GM21619 (cell line): ENCODE data around the gene RFC4.

ENCODE experiments used
- ATAC-seq: cut with Tn5 transposase; IDR thresholded peaks from one replicate; pipeline ENCODE4 v1.9.1; 2021; ENCODE audit not compliant: unreplicated experiment

The RFC4 gene

GRCh38 chr3:186754871-186755270, 51.4 kb downstream of the RFC4 start:
- no peak for ATAC-seq

GRCh38 chr3:186754006-186754405, 52.3 kb downstream of the RFC4 start:
- ATAC-seq = no peak

DNA sequence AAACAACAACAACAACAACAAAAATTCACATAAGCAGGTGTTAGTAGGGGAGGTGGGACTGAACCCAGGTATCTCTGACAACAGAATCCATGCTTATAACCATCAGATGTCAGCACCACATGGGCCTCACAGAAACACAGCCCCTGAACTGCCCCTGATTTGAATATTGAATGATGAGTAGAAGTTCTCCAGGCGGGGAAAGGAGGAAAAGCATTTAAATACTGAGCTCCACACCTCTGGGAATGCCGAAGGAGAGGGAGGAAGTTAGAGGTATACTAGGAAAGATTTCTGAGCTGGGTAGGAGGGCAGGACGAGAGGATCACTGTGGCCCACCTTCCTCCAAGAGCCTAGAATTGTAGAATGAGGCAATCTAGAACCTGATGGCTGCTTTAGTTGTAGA, 54.8 kb downstream of the RFC4 start:
- no peak for ATAC-seq

DNA sequence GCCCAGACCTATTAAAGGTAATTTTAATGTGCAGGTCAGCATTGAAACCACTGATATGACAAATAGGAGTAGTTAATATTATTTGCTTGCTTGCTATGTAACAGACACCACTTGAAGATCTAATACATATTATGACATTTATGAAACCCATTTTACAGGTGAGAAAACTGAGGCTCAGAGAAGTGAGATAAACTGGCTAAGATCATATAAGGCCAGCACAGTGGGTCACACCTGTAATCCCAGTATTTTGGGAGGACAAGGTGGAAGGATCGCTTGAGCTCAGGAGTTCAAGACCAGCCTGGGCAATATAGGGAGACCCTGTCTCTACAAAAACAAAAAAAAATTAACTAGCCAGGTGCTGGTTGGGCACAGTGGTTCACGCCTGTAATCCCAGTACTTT, 56.0 kb downstream of the RFC4 start:
- no peak for ATAC-seq

GRCh38 chr3:186746008-186746407, 60.3 kb downstream of the RFC4 start:
- ATAC-seq = no peak

GRCh38 chr3:186743666-186744065, 62.6 kb downstream of the RFC4 start:
- no peak for ATAC-seq

DNA sequence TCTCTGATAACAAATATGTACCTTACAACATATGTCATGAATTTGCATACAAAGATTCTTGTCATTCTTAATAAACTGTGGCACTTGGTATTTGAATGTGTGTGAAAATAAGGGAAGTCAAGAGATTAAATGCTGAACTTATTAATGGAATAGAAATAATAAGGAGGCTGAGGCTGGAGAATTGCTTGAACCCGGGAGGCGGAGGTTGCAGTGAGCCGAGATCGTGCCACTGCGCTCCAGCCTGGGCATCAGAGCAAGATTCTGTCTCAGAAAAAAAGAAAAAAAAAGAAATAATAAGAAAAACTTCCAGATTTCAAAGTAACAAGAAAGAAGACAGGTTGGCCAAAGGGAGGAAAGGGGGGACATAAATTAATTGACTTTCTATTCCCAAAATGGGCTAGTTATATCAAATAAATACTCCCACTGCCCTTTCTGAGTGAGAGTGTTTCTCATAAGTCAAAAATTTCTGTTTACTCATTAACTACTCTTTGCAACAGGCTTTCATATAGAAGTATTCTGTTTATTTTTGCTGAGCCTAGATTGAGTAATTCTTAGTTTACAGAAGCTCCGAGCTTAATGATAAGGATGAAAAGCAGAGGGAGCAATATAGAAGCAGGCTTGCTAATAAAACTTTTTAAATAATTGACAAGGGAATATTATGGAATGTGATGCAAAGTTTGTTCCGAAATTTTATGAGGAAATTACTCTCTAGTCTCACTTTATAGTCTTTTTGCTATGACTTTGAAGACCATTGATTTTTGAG, 63.5 kb downstream of the RFC4 start:
- ATAC-seq = no peak
